ENCODE data around the gene PSMB11.

DNA sequence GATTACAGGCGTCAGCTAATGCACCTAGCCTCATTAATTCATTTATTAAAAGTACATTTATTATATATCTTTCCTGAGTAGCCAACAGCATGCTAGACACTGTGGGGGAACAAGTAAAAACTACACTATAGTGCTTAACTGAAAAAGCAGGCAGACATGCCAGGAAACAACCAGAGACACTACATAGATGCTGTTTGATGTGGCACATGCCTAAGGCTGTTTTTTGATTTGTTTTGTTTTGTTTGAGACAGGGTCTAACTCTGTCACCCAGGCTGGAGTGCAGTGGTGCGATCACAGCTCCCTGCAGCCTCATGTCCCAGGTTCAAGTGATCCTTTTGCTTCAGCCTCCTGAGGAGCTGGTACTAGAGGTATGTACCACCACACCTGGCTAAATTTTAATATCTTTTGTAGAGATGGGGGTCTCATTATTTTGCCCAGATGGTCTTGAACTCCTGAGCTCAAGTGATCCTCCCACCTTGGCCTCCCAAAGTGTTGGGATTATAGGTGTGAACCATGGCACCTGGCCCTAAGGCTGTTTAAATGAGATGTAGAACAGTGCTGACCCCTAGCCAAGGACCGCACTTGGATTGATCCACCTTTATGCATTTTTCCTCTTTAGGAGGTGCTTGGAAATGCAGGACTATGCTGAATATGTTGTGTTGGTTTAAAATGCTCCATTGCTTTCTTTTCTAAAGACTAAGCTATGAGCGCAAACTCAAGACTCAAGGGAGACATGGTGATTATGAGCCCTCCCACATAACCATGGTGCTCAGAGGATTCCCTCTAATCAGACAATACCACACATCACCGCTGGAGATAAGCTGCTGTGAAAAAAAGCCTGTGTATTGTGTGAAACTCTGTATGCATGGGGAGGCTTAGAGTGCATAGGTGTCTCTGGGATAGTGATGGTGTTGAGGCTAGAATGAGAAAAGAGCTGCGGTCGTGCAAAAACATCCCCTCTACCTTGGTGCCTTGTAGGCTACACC, 21.6 kb upstream of the PSMB11 start:
- TF ChIP-seq, protein P1, sequence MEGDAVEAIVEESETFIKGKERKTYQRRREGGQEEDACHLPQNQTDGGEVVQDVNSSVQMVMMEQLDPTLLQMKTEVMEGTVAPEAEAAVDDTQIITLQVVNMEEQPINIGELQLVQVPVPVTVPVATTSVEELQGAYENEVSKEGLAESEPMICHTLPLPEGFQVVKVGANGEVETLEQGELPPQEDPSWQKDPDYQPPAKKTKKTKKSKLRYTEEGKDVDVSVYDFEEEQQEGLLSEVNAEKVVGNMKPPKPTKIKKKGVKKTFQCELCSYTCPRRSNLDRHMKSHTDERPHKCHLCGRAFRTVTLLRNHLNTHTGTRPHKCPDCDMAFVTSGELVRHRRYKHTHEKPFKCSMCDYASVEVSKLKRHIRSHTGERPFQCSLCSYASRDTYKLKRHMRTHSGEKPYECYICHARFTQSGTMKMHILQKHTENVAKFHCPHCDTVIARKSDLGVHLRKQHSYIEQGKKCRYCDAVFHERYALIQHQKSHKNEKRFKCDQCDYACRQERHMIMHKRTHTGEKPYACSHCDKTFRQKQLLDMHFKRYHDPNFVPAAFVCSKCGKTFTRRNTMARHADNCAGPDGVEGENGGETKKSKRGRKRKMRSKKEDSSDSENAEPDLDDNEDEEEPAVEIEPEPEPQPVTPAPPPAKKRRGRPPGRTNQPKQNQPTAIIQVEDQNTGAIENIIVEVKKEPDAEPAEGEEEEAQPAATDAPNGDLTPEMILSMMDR (IDR thresholded peaks at IDR 0.05; ENCODE audit: low read depth, low read length): no peak
- no peak for TF ChIP-seq EZH2phosphoT487 (IDR thresholded peaks at IDR 0.05; ENCODE audit: low read depth)
